Gastroesophageal sphincter (tissue), 3 donors: ENCODE measurements around the gene KRTAP4-5.

Experiments
- POLR2A ChIP-seq, 2 donors: fragments of 450-650 bp; IDR thresholded peaks; one replicate each; pipeline ENCODE4 v1.6.1; 2017; ENCODE audit warnings: antibody characterized with exemption in 2 of 2, mild to moderate bottlenecking in 2 of 2, moderate library complexity in 1 of 2
- POLR2AphosphoS5 ChIP-seq: sonication (generic); formaldehyde crosslinking; IDR thresholded peaks from one replicate; pipeline ENCODE4 v1.6.1; 2017; ENCODE audit warnings: antibody characterized with exemption
- TF ChIP-seq, protein P1 (sequence below), 4 experiments: fragments of 200-600 bp in 2 of 4; fragments of 450-650 bp in 2 of 4; sonication (generic) in 1 of 4; IDR thresholded peaks; one replicate each; pipeline ENCODE4 v1.5.1; 2017 to 2019; ENCODE audit warnings: antibody characterized with exemption in 4 of 4, mild to moderate bottlenecking in 2 of 4, moderate library complexity in 2 of 4

DNA sequence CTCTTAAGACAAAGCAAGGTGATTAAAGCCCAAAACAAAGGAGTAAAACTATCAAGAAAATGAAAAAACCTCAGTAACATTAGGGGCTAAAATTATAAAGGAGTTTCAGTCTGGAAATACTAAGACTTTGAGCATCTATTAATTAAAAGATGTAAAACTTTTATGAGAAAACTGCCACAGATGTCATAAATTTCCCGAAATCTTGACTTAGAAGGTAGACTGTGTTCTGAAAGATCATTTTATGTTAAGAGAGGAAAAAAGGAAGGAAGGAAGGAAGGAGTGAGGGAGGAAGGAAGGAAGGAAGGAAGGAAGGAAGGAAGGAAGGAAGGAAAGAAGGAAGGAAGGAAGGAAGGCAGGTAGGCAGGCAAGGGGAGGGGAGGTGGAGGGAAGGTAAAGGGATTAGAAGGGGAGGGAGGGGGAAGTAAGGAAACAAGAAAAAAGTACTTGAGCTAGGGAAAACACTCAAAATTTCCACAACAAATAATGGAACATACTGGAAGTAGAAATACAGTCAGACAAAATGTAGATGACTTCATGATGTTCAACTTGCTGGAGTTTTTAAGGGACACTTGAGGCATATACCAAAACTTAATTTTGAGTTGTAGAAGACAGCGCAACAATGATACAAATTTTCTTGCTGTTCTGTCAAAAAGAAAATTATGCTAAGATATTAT, 2.0 kb downstream of the KRTAP4-5 start:
- TF ChIP-seq, protein P1, sequence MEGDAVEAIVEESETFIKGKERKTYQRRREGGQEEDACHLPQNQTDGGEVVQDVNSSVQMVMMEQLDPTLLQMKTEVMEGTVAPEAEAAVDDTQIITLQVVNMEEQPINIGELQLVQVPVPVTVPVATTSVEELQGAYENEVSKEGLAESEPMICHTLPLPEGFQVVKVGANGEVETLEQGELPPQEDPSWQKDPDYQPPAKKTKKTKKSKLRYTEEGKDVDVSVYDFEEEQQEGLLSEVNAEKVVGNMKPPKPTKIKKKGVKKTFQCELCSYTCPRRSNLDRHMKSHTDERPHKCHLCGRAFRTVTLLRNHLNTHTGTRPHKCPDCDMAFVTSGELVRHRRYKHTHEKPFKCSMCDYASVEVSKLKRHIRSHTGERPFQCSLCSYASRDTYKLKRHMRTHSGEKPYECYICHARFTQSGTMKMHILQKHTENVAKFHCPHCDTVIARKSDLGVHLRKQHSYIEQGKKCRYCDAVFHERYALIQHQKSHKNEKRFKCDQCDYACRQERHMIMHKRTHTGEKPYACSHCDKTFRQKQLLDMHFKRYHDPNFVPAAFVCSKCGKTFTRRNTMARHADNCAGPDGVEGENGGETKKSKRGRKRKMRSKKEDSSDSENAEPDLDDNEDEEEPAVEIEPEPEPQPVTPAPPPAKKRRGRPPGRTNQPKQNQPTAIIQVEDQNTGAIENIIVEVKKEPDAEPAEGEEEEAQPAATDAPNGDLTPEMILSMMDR (IDR thresholded peaks at IDR 0.05), result no peak
- TF ChIP-seq POLR2AphosphoS5 (no peak), POLR2A (IDR thresholded peaks at IDR 0.05) (no peak)
